ENCODE results near the gene VMP1. TPM values are rescaled to one million over a fixed set of nuclear protein-coding genes. Genes with fewer than 3 reads are reported as not detected.
A peak's percentile ranks its signal among the peaks of the same experiment; 100 is the strongest.

The VMP1 gene
- total and polyA plus RNA-seq, 2 of the 13 experiments (the other 11 are each of a cell fraction or from before 2014, with no cell fraction given), result 186 to 271 TPM

- TF ChIP-seq, protein P1, sequence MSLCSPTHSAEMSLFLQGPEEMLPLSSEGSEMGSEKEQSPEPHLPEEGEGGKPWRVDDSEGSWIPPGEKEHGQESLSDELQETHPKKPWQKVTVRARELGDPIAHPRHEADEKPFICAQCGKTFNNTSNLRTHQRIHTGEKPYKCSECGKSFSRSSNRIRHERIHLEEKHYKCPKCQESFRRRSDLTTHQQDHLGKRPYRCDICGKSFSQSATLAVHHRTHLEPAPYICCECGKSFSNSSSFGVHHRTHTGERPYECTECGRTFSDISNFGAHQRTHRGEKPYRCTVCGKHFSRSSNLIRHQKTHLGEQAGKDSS (CRISPR knock-in tag; IDR thresholded peaks at IDR 0.05; ENCODE audit: borderline replicate concordance, low read depth), result no peak
- TF ChIP-seq POLR2A (IDR thresholded peaks at IDR 0.05; ENCODE audit: insufficient read depth in 1 of 2, low read depth in 2 of 2, low read length in 2 of 2) (peak in 1 of 2 experiments; percentile 36; a peak in 3 of 4 replicates), ZNF580 (CRISPR knock-in tag; IDR thresholded peaks at IDR 0.05; ENCODE audit: borderline replicate concordance, low read depth) (no peak), FOXO1 (CRISPR knock-in tag; IDR thresholded peaks at IDR 0.05) (no peak), ATF1 (CRISPR knock-in tag; IDR thresholded peaks at IDR 0.05) (no peak), ATRX (CRISPR knock-in tag; IDR thresholded peaks at IDR 0.05; ENCODE audit: borderline replicate concordance) (no peak), CAMTA2 (CRISPR knock-in tag; IDR thresholded peaks at IDR 0.05; ENCODE audit: borderline replicate concordance) (no peak), ZFP37 (CRISPR knock-in tag; IDR thresholded peaks at IDR 0.05; ENCODE audit: borderline replicate concordance) (no peak), ZNF556 (CRISPR knock-in tag; IDR thresholded peaks at IDR 0.05; ENCODE audit: borderline replicate concordance) (no peak), ADNP (CRISPR knock-in tag; IDR thresholded peaks at IDR 0.05) (peak; percentile 16; the same call in 1 of the 2 replicates), MYC (CRISPR knock-in tag; IDR thresholded peaks at IDR 0.05; ENCODE audit: borderline replicate concordance) (no peak), MAX (IDR thresholded peaks at IDR 0.05) (no peak), ZNF784 (CRISPR knock-in tag; IDR thresholded peaks at IDR 0.05; ENCODE audit: borderline replicate concordance) (no peak), ZNF792 (CRISPR knock-in tag; IDR thresholded peaks at IDR 0.05) (peak; percentile 0; the same call in 1 of the 2 replicates), ZNF543 (CRISPR knock-in tag; IDR thresholded peaks at IDR 0.05) (peak; percentile 41; the same call in 1 of the 2 replicates), JDP2 (CRISPR knock-in tag; IDR thresholded peaks at IDR 0.05; ENCODE audit: borderline replicate concordance) (no peak), ZNF20 (CRISPR knock-in tag; IDR thresholded peaks at IDR 0.05) (no peak), RAD21 (CRISPR knock-in tag; IDR thresholded peaks at IDR 0.05) (no peak), TAF1 (CRISPR knock-in tag; IDR thresholded peaks at IDR 0.05) (no peak), CREM (IDR thresholded peaks at IDR 0.05) (no peak), CREM (CRISPR knock-in tag; IDR thresholded peaks at IDR 0.05) (no peak)
- TF ChIP-seq, protein P2, sequence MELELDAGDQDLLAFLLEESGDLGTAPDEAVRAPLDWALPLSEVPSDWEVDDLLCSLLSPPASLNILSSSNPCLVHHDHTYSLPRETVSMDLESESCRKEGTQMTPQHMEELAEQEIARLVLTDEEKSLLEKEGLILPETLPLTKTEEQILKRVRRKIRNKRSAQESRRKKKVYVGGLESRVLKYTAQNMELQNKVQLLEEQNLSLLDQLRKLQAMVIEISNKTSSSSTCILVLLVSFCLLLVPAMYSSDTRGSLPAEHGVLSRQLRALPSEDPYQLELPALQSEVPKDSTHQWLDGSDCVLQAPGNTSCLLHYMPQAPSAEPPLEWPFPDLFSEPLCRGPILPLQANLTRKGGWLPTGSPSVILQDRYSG (CRISPR knock-in tag; IDR thresholded peaks at IDR 0.05), result no peak
These were observed 137.6 kb downstream of the VMP1 start (continued) for GRCh38 chr17:59844884-59845594.
